GM19351 (cell line): ENCODE results near the gene C3orf80.
"Not testable (repeated sequence)": the region's sequence is repeated elsewhere in the genome, so short reads cannot be mapped to it uniquely, and the experiment has no call there.

ENCODE experiments used
- ATAC-seq: cut with Tn5 transposase; IDR thresholded peaks from one replicate; pipeline ENCODE4 v1.9.1; 2021; ENCODE audit warnings: mild to moderate bottlenecking, moderate library complexity; ENCODE audit not compliant: unreplicated experiment

Gene C3orf80

DNA sequence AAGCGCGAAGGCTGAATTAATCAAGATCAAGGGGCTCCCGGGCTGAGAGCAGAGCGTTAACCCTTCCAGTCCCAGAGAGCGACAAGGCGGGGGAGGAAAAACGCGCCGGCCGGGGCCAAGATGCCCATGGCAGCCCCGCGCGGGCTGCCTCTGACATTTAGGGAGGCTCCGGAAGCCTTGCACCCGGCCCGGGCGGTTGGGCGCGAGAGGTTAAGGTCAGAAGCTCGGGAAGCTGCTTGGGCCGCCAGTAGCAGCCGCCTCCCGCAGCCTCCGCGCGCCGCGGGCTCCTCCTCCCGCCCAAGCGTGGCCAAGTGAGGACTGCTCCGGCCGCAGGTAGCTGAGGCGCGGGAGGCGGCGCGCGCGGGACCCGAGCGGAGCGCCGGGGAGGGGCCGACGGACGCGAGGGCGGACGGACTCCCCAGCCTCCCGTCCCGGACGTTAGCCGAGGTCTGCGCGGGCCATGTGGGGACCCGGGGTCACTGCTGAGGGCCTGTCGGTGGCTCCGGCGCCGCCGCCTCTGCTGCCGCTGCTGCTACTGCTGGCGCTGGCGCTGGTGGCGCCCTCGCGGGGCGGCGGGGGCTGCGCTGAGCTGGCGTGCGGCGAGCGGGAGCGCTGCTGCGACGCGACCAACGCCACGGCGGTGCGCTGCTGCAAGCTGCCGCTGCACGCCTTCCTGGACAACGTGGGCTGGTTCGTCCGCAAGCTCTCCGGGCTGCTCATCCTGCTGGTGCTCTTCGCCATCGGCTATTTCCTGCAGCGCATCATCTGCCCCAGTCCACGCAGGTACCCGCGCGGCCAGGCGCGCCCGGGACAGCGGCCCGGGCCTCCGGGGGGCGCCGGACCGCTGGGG lies at the start of gene C3orf80:
C3orf80 (plus strand) TSS at position 247 of the 850 bp plus-strand sequence; CDS start at position 461, 214 bp downstream.
- peak; percentile 74 for ATAC-seq

DNA sequence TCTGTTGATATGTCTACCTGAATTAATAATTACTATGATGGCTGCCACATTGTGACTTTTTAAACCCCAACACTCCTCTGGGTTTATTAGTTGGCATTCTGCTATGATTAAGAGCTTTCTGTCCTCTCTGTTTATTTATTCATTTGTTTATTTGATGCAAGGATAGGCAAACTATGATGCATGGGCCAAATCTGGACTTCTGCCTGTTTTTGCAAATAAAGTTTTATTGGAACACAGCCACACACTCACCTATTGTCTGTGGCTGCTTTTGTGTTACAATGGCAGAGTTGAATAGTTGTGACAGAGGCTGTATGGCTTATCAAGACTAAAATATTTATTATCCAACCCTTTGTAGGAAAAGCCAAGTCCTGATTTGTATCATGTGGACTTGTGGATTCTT lies 48.3 kb upstream of the C3orf80 start:
- no peak for ATAC-seq

DNA sequence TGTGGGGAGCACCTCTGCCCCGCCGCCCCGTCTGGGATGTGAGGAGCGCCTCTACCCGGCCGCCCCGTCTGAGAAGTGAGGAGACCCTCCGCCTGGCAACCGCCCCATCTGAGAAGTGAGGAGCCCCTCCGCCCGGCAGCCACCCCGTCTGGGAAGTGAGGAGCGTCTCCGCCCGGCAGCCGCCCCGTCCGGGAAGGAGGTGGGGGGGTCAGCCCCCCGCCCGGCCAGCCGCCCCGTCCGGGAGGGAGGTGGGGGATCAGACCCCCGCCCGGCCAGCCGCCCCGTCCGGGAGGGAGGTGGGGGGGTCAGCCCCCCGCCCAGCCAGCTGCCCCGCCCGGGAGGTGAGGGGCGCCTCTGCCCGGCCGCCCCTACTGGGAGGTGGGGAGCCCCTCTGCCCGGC lies 46.6 kb upstream of the C3orf80 start:
- ATAC-seq = not testable (repeated sequence)

DNA sequence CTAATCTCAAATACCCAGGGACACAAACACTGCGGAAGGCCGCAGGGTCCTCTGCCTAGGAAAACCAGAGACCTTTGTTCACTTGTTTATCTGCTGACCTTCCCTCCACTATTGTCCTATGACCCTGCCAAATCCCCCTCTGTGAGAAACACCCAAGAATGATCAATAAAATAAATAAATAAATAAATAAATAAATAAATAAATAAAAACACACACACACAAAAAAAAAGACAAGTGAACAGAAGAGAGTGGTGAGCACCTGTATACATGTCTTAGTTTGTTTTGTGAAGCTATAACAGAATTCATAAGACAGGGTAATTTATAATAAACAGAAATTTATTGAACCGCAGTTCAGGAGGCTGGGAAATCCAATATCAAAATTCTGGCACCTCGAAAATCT lies 45.8 kb upstream of the C3orf80 start:
- not testable (repeated sequence) for ATAC-seq

DNA sequence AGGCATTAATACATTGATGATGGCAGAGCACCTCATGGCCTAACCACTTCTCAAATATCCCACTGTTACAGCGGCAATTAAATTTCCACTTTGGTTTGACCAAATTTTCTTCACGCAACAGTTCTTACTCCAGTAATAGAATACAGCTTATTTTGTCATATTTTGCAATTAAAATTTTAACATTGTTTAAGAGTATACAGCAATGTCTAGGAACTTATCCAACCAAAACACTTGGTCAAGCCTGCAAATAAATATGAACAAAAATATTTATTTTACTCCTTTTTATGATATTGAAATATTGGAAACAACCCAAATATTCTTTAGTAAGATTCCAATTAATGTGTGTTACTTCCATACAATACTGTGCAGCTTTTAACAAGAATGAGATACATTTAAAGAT lies 45.3 kb upstream of the C3orf80 start:
- no peak for ATAC-seq

DNA sequence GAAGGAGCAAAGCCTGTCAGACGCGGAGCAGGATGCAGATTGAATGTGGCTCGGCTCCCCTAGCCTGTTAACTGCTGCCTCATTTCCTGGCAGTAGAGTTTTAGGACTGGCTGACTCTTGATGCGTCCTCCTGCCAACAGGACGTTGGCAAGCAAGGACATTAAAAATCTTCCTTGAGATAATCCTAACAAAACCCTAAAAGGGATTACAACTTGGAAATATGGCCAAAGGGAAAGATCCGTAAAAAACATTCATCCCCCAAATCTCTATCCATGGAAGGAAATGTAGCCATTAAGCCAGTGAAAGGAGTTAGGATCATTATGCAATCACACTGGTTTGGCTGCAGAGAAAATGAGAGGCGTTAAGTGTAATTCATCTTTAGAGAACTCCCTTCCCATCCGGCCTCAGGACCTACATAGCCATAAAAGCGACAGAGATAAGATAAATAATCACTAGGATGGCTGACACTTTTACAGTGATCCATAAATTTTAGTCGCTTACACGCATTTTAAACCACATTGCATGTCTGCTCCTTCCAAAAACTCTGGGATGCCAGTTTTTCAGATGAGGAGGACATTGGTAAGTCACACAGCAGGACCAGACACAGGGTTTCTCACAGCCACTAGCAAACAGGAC lies 44.5 kb upstream of the C3orf80 start:
- no peak for ATAC-seq

DNA sequence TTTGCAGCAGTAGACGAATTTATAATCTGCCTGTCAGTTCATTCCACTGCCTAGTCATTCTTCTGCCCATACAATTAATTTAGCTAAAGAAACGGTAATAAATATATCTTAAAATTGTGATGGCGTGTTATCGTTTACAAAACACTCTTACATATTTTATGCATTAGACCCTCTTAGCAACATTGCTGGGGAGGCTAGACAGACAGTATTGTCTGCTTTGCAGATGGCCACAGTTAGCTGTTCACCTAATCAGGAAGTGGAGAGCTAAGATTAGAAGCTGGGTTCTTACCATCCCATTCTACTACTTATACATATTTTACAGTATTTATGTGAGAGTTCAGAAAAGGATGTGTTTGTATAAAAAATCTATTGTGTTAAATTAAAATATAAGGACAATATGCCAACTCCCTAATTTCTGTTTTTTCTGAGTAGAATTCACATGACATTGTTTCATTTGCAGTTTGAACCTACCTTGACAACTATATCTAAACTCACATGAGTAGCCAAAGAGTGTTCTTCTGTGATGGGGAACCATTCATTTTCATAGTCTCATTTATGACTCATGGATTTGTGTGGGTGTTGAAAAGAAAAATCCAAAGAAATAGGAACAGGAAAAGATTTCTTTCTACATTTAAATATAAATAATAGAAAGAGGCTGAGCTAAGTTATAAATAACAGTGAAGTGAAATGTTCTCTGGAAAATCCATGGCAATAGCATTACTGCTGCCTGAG lies 41.7 kb upstream of the C3orf80 start:
- ATAC-seq = peak; percentile 71

DNA sequence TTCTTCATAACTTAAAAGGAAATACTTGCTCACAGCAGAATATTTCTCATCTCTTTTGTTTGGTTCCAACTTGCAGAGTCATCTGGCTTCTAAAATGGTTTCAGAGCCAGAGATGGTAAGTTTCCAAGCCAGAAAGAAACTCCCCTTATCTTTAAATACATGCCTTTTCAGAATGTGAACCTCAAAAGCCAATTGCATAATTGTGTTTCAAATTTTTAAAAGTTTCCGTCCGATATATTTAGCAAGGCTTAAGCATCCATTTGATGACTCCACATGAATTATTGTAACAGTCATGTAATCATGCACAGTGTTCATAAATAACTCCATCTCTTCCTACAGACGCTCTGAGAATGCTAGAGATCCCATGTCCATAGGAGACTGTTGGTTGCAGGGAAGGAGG lies 40.6 kb upstream of the C3orf80 start:
- ATAC-seq = no peak

DNA sequence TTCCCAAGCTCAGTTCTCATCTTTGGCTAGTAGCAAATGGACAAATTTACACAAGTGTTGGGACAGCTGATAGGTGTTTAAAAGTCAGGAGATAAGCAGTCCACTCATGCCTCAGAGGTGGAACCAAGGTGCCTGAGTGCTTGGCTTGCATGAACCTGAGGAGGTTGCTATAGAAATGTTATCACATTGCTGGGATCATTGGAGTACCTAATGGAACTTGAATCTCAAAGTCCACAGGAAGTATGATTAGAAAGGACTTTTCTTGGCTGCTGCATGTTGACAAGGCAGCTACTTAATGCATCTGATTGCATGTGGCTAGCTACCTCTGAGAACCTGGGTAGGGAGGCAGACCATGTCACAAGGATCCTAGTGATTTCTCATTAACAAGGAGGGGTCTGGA lies 39.5 kb upstream of the C3orf80 start:
- no peak for ATAC-seq

DNA sequence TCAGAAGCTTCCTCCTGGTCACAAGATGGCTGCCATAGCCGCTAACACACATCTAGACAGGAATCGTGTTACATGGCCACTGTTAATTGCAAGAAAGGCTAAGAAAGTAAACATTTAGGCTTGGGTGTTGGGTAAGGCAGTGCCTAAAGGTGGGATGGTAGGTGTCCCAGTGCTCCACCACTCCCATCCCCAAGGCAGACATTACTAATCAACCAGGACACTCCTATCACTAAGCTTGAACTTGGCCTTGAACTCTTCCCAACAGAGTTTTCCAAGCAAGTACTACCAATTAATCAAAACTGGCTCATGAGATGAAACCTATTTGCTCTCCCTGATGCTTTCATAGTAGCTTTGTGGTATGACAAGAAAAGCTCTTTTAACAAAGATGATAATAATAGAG lies 37.9 kb upstream of the C3orf80 start:
- ATAC-seq = no peak

DNA sequence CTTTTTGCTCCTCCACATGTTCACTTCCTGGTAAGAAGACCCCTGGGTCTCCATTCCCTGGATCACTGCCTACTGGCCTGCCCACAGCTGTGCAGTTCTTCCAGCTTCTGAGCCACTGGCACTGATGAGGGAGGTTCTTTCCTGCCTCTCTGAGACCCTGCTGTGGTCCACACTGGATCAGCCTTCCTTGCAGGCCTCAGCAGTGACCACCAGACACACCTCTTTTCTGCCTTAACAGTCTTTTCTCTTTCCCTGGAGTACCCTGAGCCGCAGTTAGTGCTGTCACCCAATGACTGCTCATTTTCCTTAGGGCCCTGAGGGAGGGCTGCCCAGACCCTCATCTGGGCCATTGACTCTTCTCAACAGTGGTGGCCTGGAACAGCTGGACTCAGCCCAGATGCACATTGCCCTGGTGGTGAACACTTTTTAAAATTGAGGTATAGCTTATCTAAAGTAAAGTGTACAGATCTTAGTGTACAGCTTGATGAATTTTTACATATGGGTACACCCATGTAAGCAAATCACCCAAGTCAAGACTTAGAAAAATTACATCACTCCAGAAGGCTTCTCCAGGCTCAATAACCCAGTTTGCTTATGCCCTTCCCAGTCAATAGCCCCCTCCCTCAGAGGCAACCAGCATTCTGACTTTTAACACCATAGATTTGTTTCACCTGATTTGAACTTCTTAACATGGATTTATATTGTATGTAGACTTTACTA lies 32.8 kb upstream of the C3orf80 start:
- no peak for ATAC-seq

DNA sequence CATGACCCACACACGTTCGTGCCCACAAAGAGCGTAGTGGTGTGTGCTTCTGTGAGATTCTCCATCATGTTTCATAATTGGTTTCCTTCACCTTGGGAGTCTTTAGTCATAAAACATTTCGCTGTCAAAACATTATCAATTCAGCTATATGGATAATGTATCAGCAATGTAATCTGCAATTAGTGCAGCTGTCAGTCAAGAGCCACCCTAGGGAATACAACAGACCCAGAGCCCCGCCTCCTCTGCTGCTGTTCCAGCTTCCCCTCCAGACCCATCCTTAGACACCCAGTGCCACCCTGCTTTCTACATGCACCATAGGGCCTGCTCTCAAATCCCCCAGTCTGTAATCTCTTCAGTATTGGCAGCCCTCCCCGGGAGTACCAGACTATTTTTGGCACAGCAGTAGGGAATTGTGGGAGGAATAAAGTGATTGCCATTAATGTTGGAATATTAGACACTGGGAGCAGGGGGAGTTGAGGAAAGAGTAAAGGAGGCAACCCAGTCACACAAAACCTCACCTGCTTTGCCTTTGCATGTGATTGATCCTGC lies 31.5 kb upstream of the C3orf80 start:
- ATAC-seq = no peak

DNA sequence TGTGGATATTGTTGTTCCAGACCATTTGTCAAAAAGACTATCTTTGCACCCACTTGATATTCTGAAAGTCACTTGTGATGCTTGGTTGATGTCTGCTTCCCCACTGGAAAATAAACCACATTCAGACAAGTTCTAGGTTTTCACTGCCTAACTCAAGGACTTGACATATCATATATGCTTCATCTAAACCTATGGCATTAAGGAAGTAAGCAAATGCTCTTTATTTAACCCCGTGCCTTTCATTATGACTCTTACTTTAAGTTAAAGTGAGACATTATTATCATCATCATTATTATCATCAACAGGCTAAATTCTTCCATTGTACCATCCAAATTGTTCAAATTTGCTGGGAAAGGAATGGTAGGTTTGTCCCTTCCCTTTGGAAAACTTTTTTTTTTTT lies 30.8 kb upstream of the C3orf80 start:
- ATAC-seq = peak; percentile 57

DNA sequence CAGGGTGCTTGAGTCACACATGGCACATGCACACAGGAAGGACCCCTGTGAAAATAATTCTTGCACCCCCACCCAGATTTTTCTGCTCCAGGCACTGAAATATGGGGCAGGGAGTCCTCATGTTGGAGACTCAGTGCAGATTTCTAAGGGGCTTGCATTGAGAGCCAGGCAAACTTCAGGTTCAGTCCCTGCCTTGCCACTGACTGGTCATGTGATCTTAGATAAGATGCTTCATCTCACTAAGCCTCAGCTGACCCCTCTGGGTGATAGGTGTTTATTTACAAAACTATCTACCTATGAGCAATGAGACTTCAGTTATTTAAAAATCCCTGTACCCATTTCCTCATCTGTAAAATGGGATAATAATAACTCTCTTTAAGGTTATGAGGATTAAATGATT lies 30.1 kb upstream of the C3orf80 start:
- ATAC-seq = no peak

DNA sequence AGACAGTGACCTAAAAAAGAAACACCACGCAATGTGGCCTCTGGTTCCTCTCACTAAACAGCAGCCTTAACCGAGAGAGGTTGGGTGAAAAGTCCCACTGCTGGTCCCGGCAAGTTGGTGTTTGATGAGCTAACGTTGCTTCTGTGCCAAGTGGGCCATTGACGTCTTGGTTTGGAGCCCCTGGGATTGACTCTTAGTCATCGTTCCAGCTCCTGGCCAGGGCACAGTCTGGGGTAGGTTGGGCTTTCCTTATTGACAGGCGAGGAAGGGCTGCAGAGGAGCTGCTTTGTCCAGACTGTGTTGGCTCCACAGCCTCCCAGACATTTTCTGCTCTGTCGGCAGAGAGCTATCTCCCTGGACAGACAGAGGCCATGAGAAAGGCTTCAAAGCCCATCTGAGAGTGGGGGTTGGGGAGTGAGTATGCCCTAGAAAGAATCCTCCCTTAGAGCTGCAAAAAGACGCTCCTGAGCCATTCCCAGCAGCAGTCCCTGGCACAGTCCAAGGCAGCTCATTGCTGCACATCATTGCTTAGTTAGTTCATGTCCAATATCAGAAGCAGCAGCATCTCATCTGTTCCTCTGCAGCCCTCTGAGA lies 28.6 kb upstream of the C3orf80 start:
- no peak for ATAC-seq

DNA sequence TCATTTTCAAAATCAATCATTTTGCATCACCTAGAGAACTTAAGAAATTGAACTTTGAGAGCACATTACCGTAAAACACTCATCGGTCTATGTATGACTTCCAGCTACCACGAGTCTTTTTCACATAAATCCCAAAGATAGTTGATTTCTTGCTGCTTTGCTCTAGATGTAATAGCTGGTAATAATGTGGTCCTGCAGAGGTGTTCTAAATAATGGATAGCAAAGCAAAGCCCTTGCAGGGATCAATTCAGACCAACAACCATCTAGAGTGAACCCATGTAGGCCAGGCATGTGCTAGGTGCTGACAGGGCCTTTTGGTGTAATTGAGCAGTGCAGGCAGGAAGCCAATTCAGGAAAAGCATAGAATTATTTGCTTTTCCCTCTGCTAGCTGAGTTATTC lies 26.1 kb upstream of the C3orf80 start:
- ATAC-seq = no peak

DNA sequence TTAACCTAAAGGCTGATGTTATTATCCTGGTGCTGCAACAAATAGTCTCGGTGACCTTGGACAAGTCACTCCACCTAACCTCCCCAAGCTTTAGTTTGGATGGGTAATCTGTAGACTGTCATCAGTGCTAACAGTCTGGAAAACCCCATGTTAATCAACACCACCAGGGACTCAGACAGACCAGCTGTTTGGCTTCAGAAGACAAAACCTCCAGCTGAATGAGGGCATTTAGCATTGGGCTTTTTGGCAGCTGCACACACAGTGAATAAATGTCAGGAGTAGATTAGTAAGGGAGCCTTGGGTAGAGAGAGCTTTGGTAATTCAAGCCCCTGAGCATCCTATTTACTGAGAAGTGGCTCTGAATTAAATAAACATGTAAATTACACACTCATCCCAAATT lies 24.9 kb upstream of the C3orf80 start:
- no peak for ATAC-seq

DNA sequence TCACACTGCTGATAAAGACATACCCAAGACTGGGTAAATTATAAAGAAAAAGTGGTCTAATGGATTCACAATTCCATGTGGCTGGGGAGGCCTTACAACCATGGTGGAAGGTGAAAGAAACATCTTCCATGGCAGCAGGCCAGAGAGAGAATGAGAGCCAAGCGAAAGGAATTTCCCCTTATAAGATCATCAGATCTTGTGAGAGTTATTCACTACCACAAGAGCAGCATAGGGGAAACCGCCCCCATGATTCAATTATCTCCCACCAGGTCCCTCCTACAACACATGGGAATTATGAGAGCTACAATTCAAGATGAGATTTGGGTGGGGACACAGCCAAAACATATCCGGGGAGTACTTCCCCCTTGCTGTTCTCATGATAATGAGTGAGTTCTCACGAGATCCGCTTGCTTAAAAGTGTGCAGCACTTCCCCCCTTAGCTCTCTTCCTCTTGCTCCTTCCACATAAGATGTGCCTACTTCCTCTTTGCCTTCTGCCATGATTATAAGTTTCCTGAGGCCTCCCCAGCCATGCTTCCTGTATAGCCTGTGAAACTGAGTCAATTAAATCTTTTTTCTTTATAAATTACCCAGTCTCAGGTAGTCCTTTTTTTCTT lies 20.7 kb upstream of the C3orf80 start:
- not testable (repeated sequence) for ATAC-seq

DNA sequence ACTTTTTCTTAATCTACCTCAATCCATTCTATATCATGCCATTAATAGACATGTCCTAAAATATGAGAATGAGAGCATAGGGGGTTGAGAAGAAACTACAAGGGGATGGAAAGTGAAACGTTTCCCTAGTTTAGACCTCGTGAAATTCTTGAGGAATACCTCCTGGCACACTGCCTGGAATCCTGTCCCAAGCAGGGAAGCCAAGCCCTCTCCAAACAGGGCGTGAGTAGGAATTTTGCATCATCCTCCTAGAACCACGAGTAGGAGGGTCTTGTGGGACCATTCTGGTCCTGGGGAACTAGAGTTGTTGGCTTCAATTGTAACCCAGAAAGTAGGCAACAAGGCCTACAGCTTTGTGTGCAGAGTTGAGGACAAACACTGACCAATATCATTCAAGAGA lies 19.6 kb upstream of the C3orf80 start:
- ATAC-seq = no peak

DNA sequence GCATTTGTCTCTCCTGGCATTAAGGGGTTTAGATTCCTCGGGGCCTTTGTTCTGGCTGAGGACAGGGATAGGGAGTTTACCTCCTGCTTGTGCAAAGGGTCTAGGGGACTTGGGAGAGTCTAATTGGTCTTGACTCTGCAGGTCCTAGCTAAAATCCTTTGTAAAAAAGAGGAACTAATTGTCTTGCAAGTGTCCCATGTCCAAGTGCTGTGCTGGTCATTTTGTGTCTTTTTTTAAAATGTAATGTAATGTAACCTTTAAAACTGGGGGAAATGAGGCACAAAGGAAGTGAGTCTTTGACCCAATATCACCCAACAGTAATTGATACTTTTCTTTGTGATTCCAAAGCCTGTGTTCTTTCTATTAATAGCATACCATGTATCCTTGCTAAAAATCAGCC lies 14.9 kb upstream of the C3orf80 start:
- no peak for ATAC-seq
